HUDEP-2 (cell line): Measurements from ENCODE around the gene RPL9.
"Not testable (repeated sequence)": the region's sequence is repeated elsewhere in the genome, so short reads cannot be mapped to it uniquely, and the experiment has no call there.

ENCODE experiments used
- DNase-seq, 76 experiments: peaks; one replicate each; lab custom pipeline; 2025; ENCODE audit not compliant: unreplicated experiment in 76 of 76; lab: John Stamatoyannopoulos, UW

Gene RPL9

DNA sequence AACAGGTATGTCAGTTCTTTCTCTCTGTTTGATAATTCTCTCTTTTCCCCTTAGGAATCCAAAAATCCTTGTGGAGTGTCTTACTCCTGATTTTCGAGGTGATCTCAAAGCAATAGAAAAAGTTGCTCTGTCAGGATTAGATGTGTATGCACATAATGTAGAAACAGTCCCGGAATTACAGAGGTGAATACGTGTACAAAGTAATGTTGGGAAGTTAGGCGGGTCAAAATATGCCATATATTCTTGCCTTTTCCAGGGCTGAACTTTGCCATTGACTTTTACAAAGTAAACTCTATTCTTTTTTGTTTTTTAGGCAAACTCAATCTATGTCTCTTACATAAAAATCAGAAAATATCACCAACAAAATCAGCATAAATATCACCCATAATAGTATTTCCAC, 8.7 kb upstream of the RPL9 start:
- DNase-seq: no peak

DNA sequence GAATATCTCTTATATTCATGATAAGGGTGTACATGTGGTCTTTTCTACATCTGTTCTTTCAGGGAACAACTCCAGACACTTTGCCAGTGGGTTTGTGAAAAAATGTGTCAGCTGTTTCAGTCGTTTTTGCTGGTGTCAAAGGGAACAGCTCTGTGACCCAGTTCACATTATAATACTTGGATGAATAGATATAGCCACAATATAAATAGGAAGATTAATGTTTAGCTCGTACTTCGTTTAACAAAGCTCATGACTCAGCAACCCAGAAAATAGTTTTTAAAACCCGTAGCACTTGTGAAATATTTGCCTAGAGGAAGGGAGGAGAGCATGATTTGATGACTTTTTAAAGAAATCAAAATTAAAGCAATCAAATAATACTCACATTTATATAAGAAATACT, 8.0 kb upstream of the RPL9 start:
- DNase-seq: no peak

DNA sequence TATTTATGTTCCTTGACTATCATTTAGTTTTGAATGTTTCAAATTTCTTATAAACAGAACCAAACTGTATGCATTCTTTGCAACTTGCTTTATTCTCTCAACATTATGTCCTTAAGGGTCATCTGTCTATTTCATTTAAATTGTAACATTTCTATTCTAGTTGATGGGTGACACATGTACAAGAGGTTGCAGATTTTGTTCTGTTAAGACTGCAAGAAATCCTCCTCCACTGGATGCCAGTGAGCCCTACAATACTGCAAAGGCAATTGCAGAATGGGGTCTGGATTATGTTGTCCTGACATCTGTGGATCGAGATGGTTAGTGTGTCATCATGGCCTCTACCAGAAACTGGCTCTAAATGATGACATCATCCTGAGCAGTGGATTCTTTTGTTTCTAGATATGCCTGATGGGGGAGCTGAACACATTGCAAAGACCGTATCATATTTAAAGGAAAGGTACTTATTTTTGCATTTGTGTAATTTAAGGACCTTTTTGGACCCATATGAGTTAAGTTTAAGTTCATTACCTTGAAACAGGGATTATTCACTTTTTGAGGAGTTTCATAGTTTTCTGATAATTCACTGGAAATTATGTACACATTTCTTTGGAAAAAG, 6.3 kb upstream of the RPL9 start:
- peak in 17 of 76 experiments; percentile 1 to 56 (median 23) for DNase-seq

DNA sequence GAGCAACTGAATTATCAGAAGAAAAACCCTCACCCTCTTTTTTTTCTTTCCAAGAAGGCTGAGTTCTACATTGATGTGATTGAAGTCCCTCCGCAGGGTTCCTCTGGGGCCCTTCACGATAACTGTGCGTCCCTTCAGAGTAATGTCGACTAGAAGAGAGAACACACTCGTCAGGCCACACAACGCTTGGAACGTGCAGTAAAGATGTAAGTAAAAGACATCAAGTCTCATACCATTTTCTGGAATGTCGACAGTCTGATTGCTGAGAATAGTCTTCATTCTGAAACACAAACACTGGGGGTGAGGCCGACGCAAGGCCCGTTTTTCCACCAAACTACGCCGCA, 589 bp downstream of the RPL9 start:
- DNase-seq: not testable (repeated sequence)

DNA sequence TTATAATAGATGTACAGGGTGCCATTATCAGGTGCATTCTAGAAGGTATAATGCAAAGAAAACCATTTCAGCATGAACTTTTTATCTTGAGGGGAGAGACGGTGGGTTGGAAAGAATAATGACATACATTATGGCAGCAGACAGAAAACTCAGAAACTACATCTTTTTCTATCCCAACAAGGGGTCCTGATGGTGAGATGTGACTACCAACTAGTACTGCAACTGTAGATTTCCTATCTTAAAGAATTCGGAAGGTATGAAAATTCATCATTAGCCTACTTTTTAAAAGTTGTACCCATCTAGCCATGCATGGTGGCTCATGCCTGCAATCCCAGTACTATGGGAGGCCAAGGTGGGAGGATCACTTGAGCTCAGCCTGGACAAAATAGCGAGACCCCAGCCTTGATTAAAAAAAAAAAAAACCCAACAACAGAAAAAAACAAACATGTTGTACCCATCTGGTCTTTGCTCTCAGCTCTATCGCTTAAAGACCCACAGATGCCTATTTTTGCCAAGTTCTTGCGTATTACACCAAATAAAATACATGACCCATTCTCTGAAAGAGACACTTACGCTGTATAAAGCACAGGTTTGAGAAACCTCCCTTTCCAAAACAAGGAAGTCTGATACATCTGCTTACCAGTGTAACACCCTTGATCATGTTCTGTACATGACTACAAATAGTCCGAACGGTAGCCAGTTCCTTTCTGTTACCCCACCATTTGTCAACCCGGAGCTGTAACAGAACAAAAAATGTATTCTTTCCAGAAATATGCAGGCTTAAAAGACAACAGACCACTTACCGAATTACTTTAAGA, 1.6 kb downstream of the RPL9 start:
- DNase-seq: no peak

DNA sequence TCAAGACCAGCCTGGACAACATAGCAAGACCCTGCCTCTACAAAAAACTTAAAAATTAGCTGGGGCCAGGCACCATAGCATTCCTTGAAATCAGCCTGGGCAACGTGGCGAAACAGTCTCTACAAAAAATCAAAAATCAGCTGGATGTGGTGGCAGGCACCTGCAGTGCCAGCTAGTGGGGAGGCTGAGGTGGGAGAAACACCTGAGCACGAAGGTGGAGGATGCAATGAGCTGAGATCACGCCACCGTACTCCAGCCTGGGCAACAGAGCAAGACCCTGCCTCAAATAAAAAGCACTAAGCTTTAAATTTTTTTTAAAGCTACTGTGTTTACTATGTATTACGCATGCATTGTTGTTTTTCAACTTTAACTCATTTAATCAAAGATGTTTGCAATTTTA, 3.2 kb downstream of the RPL9 start:
- no peak for DNase-seq

DNA sequence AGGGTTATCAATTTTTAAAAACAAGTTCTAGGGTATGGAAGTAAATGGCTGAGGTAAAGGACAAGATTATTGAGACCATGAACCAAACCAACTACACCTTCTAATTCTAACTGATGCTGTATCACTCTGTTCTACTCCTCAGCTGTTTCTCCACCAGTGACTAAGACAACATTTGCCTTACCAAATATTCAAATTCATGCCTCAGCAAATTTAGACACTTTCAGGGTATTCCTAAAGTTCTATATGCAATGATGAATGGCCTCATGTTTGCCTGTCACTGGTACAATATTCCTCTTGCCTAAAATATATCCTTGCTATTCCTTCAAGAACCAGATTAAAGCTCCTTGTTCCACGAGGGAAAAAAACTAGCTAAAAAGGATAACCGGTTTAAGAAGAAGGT, 5.0 kb downstream of the RPL9 start:
- DNase-seq: no peak

DNA sequence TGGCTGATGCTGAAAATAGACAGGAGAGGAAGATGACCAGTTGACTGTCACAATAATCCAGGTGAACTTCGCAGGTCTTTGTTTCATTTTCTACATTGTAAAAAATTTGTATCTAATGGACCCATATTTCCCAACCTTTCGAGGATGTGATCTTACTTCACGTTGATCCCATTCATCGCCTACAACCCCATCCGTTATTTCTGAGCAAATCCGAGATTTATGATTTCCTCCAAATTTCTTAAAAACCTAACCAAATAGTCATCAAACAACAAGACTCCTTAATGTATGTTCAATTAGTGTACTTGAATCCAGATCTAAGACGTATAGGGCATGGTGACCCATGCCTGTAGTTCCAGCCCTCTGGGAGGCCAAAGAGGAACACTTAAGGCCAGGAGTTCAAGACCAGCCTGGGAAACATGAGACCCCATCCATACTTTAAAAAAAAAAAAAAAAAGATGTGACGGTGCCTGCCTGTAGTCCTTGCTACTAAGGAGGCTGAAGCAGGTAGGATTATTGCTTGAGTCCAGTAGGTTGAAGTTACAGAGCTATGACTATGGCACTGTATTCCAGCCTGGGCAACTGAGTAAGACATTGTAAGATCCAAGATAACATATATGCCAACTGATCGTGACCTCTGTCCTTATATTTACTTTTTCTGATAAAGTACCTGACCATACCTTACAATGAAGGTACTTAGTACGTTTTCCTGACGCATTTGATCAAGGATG, 5.7 kb downstream of the RPL9 start:
- DNase-seq: no peak

DNA sequence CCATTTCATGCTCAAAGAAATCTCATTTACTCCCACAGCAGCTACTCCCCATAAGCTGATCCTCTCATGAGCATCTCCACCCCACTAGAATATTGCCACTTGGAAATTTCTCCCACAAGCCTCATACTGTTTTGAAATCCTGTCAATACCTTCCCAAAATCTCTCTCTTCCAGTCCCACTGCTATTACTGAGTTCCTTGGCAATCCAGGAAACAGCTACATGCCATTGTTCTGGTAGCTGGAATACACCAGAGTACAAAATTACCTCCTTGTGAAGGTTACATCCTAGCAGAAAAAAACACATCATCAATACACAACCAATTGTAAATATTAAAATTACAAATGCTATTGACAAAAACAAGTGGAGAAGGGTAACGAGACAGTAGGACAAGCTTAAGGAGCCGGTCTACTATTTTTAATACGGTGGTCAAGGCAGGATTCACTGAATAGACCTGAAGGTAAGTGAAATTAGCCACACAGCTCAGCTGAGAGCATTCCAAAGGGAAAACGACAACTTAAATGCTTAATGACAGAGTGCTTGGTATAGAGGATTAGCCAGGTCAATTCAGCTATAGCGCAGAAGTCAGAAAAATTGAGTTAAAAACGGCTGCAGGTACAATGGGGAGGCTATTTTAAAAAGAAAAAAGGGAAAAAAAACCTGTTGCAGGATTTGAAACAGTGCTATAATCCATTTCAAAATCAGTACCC, 6.4 kb downstream of the RPL9 start:
- DNase-seq: no peak

DNA sequence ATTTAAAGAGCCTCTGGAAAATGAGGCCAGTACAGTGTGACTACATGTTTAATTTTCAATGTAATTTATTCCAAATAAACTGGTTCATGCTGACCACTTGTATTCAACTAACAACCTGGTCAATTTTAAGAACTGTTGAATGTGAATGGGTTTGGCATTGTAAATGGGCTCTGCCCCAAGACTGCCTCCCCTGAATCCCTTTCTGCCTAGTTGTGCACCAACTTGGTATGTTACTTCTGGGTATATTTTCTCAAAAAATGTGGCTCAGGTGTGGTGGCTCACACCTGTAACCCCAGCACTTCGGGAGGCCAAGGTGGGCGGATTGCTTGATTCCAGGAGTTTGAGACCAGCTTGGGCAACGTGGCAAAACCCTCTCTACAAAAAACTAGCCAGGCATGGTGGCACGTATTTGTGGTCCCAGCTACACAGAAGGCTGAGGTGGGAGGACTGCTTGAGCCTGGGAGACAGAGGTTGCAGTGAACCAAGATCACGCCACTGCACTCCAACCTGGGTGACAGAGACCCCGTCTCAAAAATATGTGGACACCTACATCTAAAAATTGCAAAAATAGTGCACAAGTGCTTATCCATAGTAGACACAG, 7.2 kb downstream of the RPL9 start:
- DNase-seq: no peak

DNA sequence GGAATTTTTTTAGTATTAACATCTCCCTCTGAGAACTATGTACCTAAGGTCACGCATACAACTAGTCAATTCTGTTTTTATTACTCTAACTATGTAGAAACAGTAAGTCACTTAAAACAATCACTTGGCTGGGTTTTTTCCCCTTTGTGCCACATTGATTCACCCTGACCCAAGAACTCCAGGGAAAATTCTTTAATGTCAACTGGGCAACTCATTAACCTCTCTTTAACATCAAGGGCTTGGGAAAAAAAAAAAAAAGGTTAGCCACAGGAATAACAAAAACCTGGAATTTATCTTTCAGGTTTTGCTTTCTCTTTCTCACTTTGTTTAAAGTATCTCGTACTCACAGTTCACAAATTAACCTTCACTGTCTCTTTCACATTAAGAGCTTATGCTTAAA, 8.1 kb downstream of the RPL9 start:
- DNase-seq: no peak

DNA sequence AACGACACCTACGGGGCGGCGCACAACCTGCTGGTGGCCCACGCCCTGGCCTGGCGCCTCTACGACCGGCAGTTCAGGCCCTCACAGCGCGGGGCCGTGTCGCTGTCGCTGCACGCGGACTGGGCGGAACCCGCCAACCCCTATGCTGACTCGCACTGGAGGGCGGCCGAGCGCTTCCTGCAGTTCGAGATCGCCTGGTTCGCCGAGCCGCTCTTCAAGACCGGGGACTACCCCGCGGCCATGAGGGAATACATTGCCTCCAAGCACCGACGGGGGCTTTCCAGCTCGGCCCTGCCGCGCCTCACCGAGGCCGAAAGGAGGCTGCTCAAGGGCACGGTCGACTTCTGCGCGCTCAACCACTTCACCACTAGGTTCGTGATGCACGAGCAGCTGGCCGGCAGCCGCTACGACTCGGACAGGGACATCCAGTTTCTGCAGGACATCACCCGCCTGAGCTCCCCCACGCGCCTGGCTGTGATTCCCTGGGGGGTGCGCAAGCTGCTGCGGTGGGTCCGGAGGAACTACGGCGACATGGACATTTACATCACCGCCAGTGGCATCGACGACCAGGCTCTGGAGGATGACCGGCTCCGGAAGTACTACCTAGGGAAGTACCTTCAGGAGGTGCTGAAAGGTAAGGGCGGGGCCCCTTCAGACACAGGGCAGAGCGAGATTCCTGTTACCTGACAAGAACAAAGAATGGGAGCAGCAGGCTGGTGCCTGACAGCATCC, 11.7 kb downstream of the RPL9 start:
- DNase-seq: peak in 1 of 76 experiments; percentile 1

DNA sequence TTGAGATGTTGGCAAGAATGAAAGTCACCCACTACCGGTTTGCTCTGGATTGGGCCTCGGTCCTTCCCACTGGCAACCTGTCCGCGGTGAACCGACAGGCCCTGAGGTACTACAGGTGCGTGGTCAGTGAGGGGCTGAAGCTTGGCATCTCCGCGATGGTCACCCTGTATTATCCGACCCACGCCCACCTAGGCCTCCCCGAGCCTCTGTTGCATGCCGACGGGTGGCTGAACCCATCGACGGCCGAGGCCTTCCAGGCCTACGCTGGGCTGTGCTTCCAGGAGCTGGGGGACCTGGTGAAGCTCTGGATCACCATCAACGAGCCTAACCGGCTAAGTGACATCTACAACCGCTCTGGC, 12.3 kb downstream of the RPL9 start:
- no peak for DNase-seq

DNA sequence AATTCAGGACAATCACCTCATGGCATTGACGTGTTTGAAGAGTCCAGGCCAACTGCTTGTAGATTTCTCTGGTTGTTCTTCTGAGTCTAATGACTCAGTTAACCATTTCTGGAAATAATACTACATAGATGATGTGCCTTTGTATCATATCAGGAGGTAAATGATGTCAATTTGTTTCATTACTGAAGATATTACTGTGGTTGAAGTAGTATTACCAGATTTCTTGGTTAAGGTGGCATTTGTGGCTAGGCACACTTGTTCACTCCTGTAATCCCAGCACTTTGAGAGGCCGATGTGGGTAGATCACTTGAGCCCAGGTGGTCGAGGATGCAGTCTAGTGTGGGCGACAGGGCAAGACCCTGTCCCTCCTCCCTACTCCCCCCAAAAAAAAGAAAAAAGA, 15.7 kb downstream of the RPL9 start:
- DNase-seq: no peak

DNA sequence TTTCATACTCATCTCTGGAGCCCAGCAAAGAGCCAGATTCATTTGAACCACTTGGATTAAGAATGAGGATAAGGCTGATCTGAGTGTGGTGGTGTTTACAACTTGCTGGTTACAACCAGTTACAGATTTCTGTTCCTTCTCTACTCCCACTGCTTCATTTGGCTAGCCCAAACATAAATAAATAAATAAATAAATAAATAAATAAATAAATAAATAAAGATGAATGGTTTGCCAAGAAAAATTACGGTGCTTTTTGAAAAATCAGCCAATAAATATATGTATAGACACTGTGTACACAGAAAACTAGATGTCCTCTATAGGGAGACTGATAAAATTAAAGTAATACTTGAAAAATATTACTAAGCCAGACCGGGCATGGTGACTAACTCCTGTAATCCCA, 17.1 kb downstream of the RPL9 start:
- DNase-seq: no peak

DNA sequence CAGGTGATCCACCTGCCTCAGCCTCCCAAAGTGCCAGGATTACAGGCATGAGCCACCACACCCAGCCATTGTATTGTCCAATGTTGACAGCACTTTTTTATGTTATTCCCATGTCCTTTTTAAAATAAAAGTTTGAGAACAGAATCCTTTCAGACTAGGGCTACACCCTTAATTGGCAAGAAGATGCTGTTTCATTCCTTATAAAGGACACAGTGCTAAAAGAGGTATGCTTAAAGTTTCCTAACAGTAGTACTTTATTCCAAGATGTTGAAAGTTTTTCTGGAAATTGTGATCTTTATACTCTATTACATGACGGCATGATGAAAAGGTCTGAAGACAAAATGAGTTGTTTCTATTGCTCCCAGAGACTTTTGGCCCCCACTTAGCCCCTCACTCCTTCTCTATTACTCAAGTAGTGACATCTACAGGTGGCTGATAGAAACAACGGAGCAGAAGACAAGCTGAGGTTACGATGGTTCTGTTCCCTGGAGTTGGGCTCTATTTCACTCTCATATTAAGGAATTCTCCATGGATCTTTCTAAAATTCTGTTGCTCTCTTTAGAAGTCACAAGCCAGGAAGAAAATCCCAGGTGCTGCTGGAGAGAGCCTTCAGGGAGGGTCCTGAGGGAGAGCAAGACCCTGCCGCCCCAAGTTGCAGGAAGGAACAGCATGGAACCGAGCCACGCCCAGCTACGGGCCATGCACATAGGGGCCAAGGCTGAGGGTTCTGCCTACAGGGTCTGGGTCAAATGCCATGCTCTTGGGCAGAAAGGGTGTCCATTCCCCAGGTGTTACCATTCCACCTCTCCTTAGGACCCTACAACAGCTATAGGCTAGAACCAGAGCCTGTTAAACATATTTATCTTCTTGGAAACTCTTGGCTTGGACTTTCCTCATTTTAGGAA, 22.8 kb downstream of the RPL9 start:
- DNase-seq: no peak

DNA sequence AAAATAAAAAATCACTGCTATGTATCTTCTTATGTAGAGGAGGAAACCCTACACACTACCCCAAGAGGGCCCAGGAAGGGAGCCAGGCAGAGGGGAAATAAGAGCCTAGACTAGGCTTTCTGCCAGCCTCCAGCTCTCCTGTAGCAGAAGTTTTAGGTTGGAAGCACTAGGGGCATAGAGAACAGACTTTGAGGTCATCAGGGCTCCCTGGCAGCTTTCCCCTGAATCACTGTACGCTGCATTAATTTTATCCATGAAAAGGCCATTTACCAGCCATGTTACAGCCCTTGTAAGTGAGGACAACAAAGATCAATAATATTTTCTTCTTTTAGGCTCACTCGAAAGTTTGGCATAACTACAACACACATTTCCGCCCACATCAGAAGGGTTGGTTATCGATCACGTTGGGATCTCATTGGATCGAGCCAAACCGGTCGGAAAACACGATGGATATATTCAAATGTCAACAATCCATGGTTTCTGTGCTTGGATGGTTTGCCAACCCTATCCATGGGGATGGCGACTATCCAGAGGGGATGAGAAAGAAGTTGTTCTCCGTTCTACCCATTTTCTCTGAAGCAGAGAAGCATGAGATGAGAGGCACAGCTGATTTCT, 24.7 kb downstream of the RPL9 start:
- DNase-seq: no peak

DNA sequence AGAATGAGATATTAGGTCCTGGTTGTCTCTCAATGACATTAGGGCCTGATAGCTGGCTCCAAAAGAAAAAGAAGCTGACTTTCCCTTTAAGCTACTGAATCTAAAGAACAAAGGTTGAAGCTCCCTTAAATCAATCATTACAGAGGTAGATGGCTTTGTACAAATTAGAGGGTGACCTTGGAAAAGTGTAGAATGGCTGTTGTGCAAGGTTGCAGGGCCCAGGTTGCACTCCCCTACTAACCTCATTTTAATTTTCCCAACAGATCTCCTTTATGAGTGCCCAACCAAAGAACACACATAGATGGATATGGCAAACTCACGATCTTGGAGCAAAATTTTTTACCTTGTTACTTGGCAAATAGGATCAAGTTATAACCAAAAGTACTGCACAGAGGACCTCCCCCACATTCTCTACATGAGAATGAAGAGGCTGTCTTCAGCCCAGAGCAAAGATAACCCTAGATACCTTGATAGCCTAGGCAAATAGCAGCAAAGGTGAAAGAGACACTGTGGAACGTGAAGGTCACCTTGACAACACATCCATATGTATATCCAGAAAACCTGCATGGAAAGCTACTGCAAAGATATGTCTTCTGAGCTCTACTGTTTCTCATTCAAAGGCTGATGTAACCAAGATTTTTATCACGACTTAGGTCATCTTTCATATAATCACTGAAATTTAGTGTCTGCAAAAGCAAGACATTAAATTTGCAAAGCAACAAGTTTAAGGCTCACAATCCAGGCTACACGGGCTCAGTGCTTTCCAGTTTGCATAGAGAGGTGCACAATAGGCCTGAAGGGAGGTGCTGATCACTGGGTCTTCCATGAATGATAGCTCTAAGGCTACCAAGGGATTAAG, 29.0 kb downstream of the RPL9 start:
- DNase-seq: no peak
